GM12891 (cell line): ENCODE measurements around the gene KCNAB1.

ENCODE experiments used
- POLR2A ChIP-seq: IDR thresholded peaks from 2 replicates; pipeline ENCODE4 v1.6.1; 2011; ENCODE audit warnings: low read depth, low read length, control low read depth
- POLR2AphosphoS5 ChIP-seq: IDR thresholded peaks from 2 replicates; pipeline ENCODE4 v1.6.1; 2011; ENCODE audit warnings: low read depth, low read length, control low read depth
- SPI1 ChIP-seq: IDR thresholded peaks from 2 replicates; pipeline ENCODE4 v1.6.1; 2011; ENCODE audit warnings: low read depth, low read length, control low read depth
- TAF1 ChIP-seq: IDR thresholded peaks from 2 replicates; pipeline ENCODE4 v1.6.1; 2011; ENCODE audit warnings: low read depth, low read length, control low read depth

- no peak for TF ChIP-seq POLR2A
- no peak for TF ChIP-seq SPI1
- no peak for TF ChIP-seq POLR2AphosphoS5
- no peak for TF ChIP-seq TAF1
Observed at GRCh38 chr3:156148345-156148945, 28.1 kb downstream of the KCNAB1 start.
